ENCODE measurements around the gene GAD1.

The GAD1 gene

DNA sequence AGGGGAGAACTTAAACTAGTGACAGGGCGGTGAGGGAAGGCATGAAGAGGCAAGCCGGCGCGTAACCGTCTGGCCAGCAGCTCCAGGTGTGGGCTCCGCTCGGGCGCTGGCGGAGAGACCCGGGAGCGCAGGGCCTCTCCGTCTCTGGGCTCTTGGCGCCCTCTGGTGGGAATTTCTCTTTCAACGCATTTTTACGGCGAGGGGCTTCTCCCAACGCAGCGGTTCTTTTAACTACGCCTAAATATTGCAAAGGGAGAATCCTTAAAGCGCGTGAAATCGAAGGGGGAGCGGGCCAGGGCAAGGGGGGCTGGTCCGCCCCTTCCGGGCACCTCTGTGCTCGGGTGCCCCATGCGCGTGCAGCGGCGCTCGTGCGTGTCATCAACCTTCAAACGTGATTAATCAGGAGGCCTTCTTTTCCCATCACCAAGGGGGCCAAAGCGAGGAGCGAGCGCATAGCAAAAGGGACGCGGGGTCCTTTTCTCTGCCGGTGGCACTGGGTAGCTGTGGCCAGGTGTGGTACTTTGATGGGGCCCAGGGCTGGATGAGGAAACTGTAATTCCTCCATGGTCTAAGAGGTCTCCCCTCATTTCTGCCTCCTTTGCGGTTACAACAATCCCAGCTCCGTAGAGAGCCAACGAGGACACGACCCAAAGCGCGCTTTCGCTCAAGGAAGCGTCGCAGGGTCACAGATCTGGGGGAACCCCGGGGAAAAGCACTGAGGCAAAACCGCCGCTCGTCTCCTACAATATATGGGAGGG is 762 bp upstream of the GAD1 start:
- Histone ChIP-seq H3K9me3 (replicated peaks; ENCODE audit: insufficient read depth, low read length) (no peaks in the 10 kb centered on the region), H3K4me3 (ENCODE audit: low read length) (peak overlapping the region; percentile 63), H3K27ac (ENCODE audit: low read length) (no peak overlapping the region), H3K27me3 (replicated peaks; ENCODE audit: insufficient read depth, low read length) (peaks cover 61% of the 10 kb centered on the region), H3F3A (ENCODE audit: insufficient read depth, low read length) (no peaks in the 10 kb centered on the region), H3K9me2 (replicated peaks; ENCODE audit: insufficient read depth, low read length) (no peaks in the 10 kb centered on the region), H3K9ac (ENCODE audit: low read length) (0 out of 2 replicates have a peak overlapping the region, but pooled peaks have one; percentile 13), H3K4me1 (ENCODE audit: low read length) (peaks cover 14% of the 10 kb centered on the region), H4K20me1 (ENCODE audit: insufficient read depth, low read length) (no peaks in the 10 kb centered on the region), H3K4me2 (ENCODE audit: low read depth, low read length) (peak overlapping the region; percentile 97), H3K79me2 (ENCODE audit: low read length) (no peaks in the 10 kb centered on the region), H2AFZ (ENCODE audit: low read length) (peak overlapping the region; percentile 70), H3K36me3 (replicated peaks; ENCODE audit: insufficient read depth, low read length) (no peaks in the 10 kb centered on the region)
- peak; percentile 80 for DNase-seq
- TF ChIP-seq EZH2phosphoT487 (IDR thresholded peaks at IDR 0.05; ENCODE audit: low read length) (no peak), EZH2 (optimal IDR thresholded peaks at IDR 0.05; ENCODE audit: low read depth, low read length) (no peak)
- TF ChIP-seq, protein P1, sequence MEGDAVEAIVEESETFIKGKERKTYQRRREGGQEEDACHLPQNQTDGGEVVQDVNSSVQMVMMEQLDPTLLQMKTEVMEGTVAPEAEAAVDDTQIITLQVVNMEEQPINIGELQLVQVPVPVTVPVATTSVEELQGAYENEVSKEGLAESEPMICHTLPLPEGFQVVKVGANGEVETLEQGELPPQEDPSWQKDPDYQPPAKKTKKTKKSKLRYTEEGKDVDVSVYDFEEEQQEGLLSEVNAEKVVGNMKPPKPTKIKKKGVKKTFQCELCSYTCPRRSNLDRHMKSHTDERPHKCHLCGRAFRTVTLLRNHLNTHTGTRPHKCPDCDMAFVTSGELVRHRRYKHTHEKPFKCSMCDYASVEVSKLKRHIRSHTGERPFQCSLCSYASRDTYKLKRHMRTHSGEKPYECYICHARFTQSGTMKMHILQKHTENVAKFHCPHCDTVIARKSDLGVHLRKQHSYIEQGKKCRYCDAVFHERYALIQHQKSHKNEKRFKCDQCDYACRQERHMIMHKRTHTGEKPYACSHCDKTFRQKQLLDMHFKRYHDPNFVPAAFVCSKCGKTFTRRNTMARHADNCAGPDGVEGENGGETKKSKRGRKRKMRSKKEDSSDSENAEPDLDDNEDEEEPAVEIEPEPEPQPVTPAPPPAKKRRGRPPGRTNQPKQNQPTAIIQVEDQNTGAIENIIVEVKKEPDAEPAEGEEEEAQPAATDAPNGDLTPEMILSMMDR (IDR thresholded peaks at IDR 0.05; ENCODE audit: low read length): peak; percentile 78

DNA sequence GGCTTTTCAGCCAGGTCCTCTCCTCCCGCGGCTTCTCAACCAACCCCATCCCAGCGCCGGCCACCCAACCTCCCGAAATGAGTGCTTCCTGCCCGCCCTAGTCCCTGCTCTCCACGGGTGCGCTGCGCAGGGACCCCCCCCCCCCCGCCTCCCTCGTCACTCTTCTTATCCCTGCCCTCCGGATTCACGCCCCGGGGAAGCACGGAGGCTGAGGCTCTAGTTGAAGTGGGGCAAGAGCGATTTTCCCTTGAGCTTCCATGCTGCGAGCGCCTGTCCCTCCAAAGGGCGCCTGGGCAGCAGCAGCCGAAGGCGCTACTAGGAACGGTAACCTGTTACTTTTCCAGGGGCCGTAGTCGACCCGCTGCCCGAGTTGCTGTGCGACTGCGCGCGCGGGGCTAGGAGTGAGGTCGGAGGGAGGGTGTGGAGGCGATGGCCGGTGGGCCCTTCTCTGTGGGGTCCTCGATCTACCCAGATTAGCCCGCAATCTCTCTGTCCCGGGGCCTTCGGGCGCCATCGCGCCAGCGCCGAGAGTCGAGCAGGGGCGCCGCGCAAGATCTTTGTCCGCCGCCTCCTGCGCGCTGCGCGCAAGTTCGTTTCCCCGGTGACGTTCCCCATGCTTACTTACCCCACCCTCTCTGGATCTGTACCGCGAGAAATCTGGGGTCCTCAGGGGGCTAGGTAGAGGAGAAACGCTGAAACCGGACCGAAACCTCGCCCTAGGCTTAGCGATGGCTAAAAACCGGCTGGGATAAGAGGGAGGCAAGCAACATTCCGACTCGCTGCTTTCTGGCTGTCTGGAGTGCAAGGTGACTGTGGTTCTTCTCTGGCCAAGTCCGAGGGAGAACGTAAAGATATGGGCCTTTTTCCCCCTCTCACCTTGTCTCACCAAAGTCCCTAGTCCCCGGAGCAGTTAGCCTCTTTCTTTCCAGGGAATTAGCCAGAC is 677 bp downstream of the GAD1 start:
- H3K9me2 ChIP-seq (replicated peaks; ENCODE audit: insufficient read depth, low read length): no peaks in the 10 kb centered on the region
- no peaks in the 10 kb centered on the region for H3K79me2 ChIP-seq (ENCODE audit: low read length)
- peak overlapping the region; percentile 97 for H3K4me2 ChIP-seq (ENCODE audit: low read depth, low read length)
- no peaks in the 10 kb centered on the region for H4K20me1 ChIP-seq (ENCODE audit: insufficient read depth, low read length)
- H3K4me3 ChIP-seq (ENCODE audit: low read length): peak overlapping the region; percentile 63
- H3K4me1 ChIP-seq (ENCODE audit: low read length): peaks cover 19% of the 10 kb centered on the region
- DNase-seq: no peak
- no peak overlapping the region for H3K9ac ChIP-seq (ENCODE audit: low read length)
- H3K9me3 ChIP-seq (replicated peaks; ENCODE audit: insufficient read depth, low read length): no peaks in the 10 kb centered on the region
- peak overlapping the region; percentile 70; the same call in 1 of the 2 replicates for H2AFZ ChIP-seq (ENCODE audit: low read length)
- H3K27ac ChIP-seq (ENCODE audit: low read length): no peak overlapping the region
- H3F3A ChIP-seq (ENCODE audit: insufficient read depth, low read length): no peaks in the 10 kb centered on the region
- no peak for TF ChIP-seq EZH2phosphoT487 (IDR thresholded peaks at IDR 0.05; ENCODE audit: low read length)
- TF ChIP-seq EZH2 (optimal IDR thresholded peaks at IDR 0.05; ENCODE audit: low read depth, low read length): no peak
- TF ChIP-seq, protein P1 (IDR thresholded peaks at IDR 0.05; ENCODE audit: low read length): no peak
- no peaks in the 10 kb centered on the region for H3K36me3 ChIP-seq (replicated peaks; ENCODE audit: insufficient read depth, low read length)
- H3K27me3 ChIP-seq (replicated peaks; ENCODE audit: insufficient read depth, low read length): peaks cover 75% of the 10 kb centered on the region

DNA sequence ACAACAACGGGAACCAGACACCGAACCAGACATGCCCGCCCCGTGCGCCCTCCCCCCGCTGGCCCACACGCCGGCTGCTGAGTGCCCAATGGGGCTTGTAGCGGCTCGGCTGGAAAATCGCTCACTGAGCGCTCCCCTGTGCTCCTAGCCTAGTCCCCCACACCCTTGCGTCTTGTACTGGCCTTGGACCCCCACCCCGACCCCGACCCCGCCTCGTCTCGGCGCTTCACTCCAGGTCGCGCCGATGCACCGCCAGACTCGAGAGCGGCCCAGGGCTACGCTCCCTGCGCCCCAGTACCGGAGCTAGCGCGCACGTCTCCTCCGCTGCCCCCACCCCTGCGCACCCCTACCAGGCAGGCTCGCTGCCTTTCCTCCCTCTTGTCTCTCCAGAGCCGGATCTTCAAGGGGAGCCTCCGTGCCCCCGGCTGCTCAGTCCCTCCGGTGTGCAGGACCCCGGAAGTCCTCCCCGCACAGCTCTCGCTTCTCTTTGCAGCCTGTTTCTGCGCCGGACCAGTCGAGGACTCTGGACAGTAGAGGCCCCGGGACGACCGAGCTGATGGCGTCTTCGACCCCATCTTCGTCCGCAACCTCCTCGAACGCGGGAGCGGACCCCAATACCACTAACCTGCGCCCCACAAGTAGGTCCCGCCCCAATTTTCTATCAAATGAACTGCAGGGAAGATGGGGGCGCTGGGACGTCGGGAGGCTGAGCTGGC is 1.5 kb downstream of the GAD1 start:
- Histone ChIP-seq H3K27me3 (replicated peaks; ENCODE audit: insufficient read depth, low read length) (peaks cover 78% of the 10 kb centered on the region), H2AFZ (ENCODE audit: low read length) (no peak overlapping the region), H3K36me3 (replicated peaks; ENCODE audit: insufficient read depth, low read length) (no peaks in the 10 kb centered on the region), H3K9me2 (replicated peaks; ENCODE audit: insufficient read depth, low read length) (no peaks in the 10 kb centered on the region), H3F3A (ENCODE audit: insufficient read depth, low read length) (no peaks in the 10 kb centered on the region), H4K20me1 (ENCODE audit: insufficient read depth, low read length) (no peaks in the 10 kb centered on the region), H3K4me2 (ENCODE audit: low read depth, low read length) (no peak overlapping the region), H3K9me3 (replicated peaks; ENCODE audit: insufficient read depth, low read length) (no peaks in the 10 kb centered on the region), H3K9ac (ENCODE audit: low read length) (no peak overlapping the region), H3K27ac (ENCODE audit: low read length) (no peak overlapping the region), H3K4me3 (ENCODE audit: low read length) (no peak overlapping the region), H3K79me2 (ENCODE audit: low read length) (no peaks in the 10 kb centered on the region), H3K4me1 (ENCODE audit: low read length) (peaks cover 19% of the 10 kb centered on the region)
- TF ChIP-seq, protein P1 (IDR thresholded peaks at IDR 0.05; ENCODE audit: low read length): no peak
- TF ChIP-seq EZH2phosphoT487 (IDR thresholded peaks at IDR 0.05; ENCODE audit: low read length): no peak
- no peak for DNase-seq

Measured in MM.1S (cell line).